K562 (cell line): ENCODE measurements around the gene RAP1A. TPM values are rescaled to one million over a fixed set of nuclear protein-coding genes. Genes with fewer than 3 reads are reported as not detected.

Source experiments
- BCOR ChIP-seq: fragments of 450-650 bp; IDR thresholded peaks from 2 replicates; pipeline ENCODE4 v1.6.1; 2016
- CBX3 ChIP-seq, 2 experiments: IDR thresholded peaks; 1 replicate in 1 of 2; 2 replicates in 1 of 2; pipeline ENCODE4 v1.6.1; 2012; ENCODE audit warnings: inconsistent platforms in 2 of 2, low read length in 2 of 2, borderline replicate concordance in 1 of 2, control low read depth in 1 of 2
- CEBPB ChIP-seq: fragments of 450-650 bp; IDR thresholded peaks from 2 replicates; pipeline ENCODE4 v1.6.1; 2016; ENCODE audit warnings: missing genetic modification characterization, missing compliant biosample characterization
- E2F8 ChIP-seq: fragments of 450-650 bp; IDR thresholded peaks from 2 replicates; pipeline ENCODE4 v1.7.1; 2018; ENCODE audit warnings: mild to moderate bottlenecking, low read depth; ENCODE audit not compliant: partially characterized antibody
- ETV6 ChIP-seq, 3 experiments: fragments of 150-350 bp in 1 of 3; sonication (generic) in 1 of 3; formaldehyde crosslinking in 1 of 3; IDR thresholded peaks; 2 replicates each; pipeline versions ENCODE4 v1.6.1 to v1.8.0; 2014 to 2022; ENCODE audit warnings: borderline replicate concordance in 2 of 3, low read depth in 2 of 3, antibody characterized with exemption in 1 of 3, low read length in 1 of 3, mild to moderate bottlenecking in 1 of 3, missing genetic modification reagents in 1 of 3
- EZH2 ChIP-seq: IDR thresholded peaks from 2 replicates; pipeline ENCODE4 v1.6.1; 2012; ENCODE audit warnings: low read depth, mild to moderate bottlenecking, inconsistent platforms, low read length, borderline replicate concordance
- LCOR ChIP-seq: sonication (generic); formaldehyde crosslinking; IDR thresholded peaks from 2 replicates; pipeline ENCODE4 v1.8.0; 2022; ENCODE audit warnings: mild to moderate bottlenecking, missing genetic modification reagents
- MECOM ChIP-seq: fragments of 250-450 bp; sonication (Bioruptor Pico); IDR thresholded peaks from 2 replicates; pipeline ENCODE4 v1.8.0; 2022; ENCODE audit warnings: inconsistent platforms
- MLLT1 ChIP-seq, 2 experiments: fragments of 450-650 bp; IDR thresholded peaks; 2 replicates each; pipeline ENCODE4 v1.6.1; 2016
- MYBL2 ChIP-seq, 2 experiments: fragments of 450-650 bp in 1 of 2; sonication (generic) in 1 of 2; formaldehyde crosslinking in 1 of 2; IDR thresholded peaks; 2 replicates each; pipeline versions ENCODE4 v1.6.1 to v1.8.1; 2017 to 2022; ENCODE audit warnings: borderline replicate concordance in 1 of 2, inconsistent platforms in 1 of 2, low read depth in 1 of 2, mild to moderate bottlenecking in 1 of 2, missing genetic modification reagents in 1 of 2, moderate library complexity in 1 of 2
- PHF20 ChIP-seq: fragments of 450-650 bp; IDR thresholded peaks from 2 replicates; pipeline ENCODE4 v1.6.1; 2018; ENCODE audit not compliant: partially characterized antibody
- PML ChIP-seq: IDR thresholded peaks from 2 replicates; pipeline ENCODE4 v1.6.1; 2012; ENCODE audit warnings: low read length, inconsistent platforms
- RNF219 ChIP-seq: fragments of 250-450 bp; sonication (Bioruptor Pico); IDR thresholded peaks from 2 replicates; pipeline ENCODE4 v1.5.0; 2022; ENCODE audit warnings: mild to moderate bottlenecking
- SIRT6 ChIP-seq: IDR thresholded peaks from one replicate; pipeline ENCODE4 v1.6.1; 2012; ENCODE audit warnings: low read depth, mild to moderate bottlenecking, control low read depth, inconsistent platforms, low read length, moderate library complexity
- SMARCA4 ChIP-seq: fragments of 450-650 bp; IDR thresholded peaks from 2 replicates; pipeline ENCODE4 v1.6.1; 2016
- SMARCE1 ChIP-seq: fragments of 450-650 bp; IDR thresholded peaks from 2 replicates; pipeline ENCODE4 v1.7.1; 2016; ENCODE audit warnings: mild to moderate bottlenecking
- SNRNP70 ChIP-seq: fragments of 200-400 bp; formaldehyde crosslinking; optimal IDR thresholded peaks from 2 replicates; pipeline ENCODE3; 2017; ENCODE audit warnings: low read depth, low read length
- ZBTB17 ChIP-seq: fragments of 450-650 bp; formaldehyde crosslinking; IDR thresholded peaks from 2 replicates; pipeline ENCODE4 v1.4.0; 2020; ENCODE audit warnings: mild to moderate bottlenecking
- ZSCAN29 ChIP-seq: fragments of 450-650 bp; IDR thresholded peaks from 2 replicates; pipeline ENCODE4 v1.6.1; 2017
- polyA plus RNA-seq, 8 experiments: library from polyadenylated mRNA; depleted of rRNA in 4 of 8; stranded (reverse) in 5 of 8; unstranded in 3 of 8; fragments of >200 nt; fragmentation: Nextera tagmentation in 2 of 8; fragmentation: Illumina TruSeq in 1 of 8; extraction: Ambion mirVana in 2 of 8; extraction: Trizol in 1 of 8; gene quantifications; 2 replicates each; pipeline versions ENCODE4 v1.2.1 to v1.2.3, GENCODE V29; 2011 to 2014; ENCODE audit warnings: inconsistent platforms in 1 of 8, missing spikeins in 1 of 8
- total RNA-seq, 7 experiments: library from RNA; depleted of rRNA in 6 of 7; stranded (reverse); fragments of >200 nt in 6 of 7; fragmentation: Illumina TruSeq in 2 of 7; extraction: Trizol in 2 of 7; gene quantifications; 2 replicates each; pipeline versions ENCODE4 v1.2.1 to v1.2.3, GENCODE V29; 2011 to 2021; ENCODE audit warnings: low replicate concordance in 1 of 7

Gene RAP1A
- total and polyA plus RNA-seq, 9 of the 15 experiments (the other 6 are each of a cell fraction or from before 2014, with no cell fraction given), result 13.4 to 86.2 (median 32.5) TPM

- TF ChIP-seq MLLT1 (IDR thresholded peaks at IDR 0.05), result no peak
- no peak for TF ChIP-seq EZH2
- TF ChIP-seq ZBTB17, result no peak
- TF ChIP-seq MYBL2 (IDR thresholded peaks at IDR 0.05; ENCODE audit: low read depth), result no peak
- no peak for TF ChIP-seq MYBL2 (CRISPR knock-in tag; IDR thresholded peaks at IDR 0.05; ENCODE audit: borderline replicate concordance)
- TF ChIP-seq SNRNP70, result no peak
- no peak for TF ChIP-seq BCOR
- no peak for TF ChIP-seq ETV6 (IDR thresholded peaks at IDR 0.05; ENCODE audit: borderline replicate concordance in 1 of 2, low read depth in 2 of 2, low read length in 1 of 2)
- TF ChIP-seq ETV6 (CRISPR knock-in tag; IDR thresholded peaks at IDR 0.05; ENCODE audit: borderline replicate concordance), result no peak; the same call in 1 of the 2 replicates
- TF ChIP-seq LCOR, result 0 out of 2 replicates have a peak, but pooled peaks have one; percentile 54
- peak; percentile 75 for TF ChIP-seq CEBPB (tag)
- no peak for TF ChIP-seq PHF20
- TF ChIP-seq ZSCAN29, result peak; percentile 55; the same call in 1 of the 2 replicates
- peak; percentile 59 for TF ChIP-seq E2F8
- no peak for TF ChIP-seq PML
- TF ChIP-seq MECOM (CRISPR knock-in tag), result peak; percentile 34; the same call in 1 of the 2 replicates
- no peak for TF ChIP-seq SIRT6
- peak; percentile 64; the same call in 1 of the 2 replicates for TF ChIP-seq SMARCE1
- TF ChIP-seq CBX3 (IDR thresholded peaks at IDR 0.05; ENCODE audit: borderline replicate concordance in 1 of 2, low read length in 2 of 2), result 0 out of 3 replicates have a peak, but pooled peaks of 1 of the 2 experiments have one; percentile 71
- TF ChIP-seq RNF219 (CRISPR knock-in tag), result no peak
- 0 out of 2 replicates have a peak, but pooled peaks have one; percentile 52 for TF ChIP-seq SMARCA4
Measured at GRCh38 chr1:111620441-111620971, 917 bp downstream of the RAP1A start (continued).
